SK-N-DZ (cell line): ENCODE data around the gene WDR11.
"Not testable (repeated sequence)": the region's sequence is repeated elsewhere in the genome, so short reads cannot be mapped to it uniquely, and the experiment has no call there.

Experiments used
- DNase-seq: peaks from one replicate; pipeline ENCODE4 v3.0.0-alpha.2; 2015; ENCODE audit warnings: low spot score

The WDR11 gene

DNA sequence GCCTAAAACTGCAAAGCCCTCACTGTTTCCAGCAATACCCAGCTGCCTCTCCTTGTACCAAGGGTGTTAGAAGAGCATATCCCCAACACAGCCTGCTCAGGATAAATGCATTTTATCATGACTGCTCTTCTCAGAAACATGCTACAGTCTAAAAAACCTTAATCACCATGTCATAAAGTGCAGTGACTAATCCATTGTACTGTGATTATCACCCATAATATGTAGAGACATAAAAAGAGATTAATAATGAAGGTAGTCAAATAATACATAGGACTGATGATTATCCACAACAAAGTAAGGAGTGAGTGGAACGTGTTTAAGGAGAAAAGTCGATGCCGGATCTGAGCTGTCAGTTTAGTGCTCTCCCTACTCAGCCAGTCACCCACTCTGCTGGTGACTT lies 12.2 kb upstream of the WDR11 start:
- DNase-seq: no peak

GRCh38 chr10:120841522-120842189 lies 9.5 kb upstream of the WDR11 start:
- no peak for DNase-seq

- no peak for DNase-seq
Measured at GRCh38 chr10:120854388-120854787, 3.2 kb downstream of the WDR11 start.

GRCh38 chr10:120861178-120861855 lies 10.2 kb downstream of the WDR11 start:
- no peak for DNase-seq

GRCh38 chr10:120873741-120874140 lies 22.6 kb downstream of the WDR11 start:
- no peak for DNase-seq

DNA sequence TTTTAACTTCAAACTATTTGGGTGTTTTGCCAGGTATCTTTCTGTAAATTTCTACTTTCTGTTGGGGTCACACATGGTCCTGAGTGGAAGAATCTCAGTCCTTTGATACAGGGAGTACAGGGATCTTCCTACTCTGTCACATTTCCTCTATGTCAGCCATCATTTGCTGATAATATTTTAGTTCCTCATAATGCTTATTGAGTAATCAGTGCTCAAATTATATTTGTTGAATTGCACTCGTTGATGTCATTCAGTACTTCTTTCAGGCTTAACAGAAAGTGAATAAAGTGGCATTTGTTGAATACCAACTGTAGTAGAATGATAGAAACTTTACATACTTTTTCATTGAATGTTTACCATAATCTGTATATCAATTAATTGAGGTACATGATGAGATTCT lies 31.9 kb downstream of the WDR11 start:
- no peak for DNase-seq

DNA sequence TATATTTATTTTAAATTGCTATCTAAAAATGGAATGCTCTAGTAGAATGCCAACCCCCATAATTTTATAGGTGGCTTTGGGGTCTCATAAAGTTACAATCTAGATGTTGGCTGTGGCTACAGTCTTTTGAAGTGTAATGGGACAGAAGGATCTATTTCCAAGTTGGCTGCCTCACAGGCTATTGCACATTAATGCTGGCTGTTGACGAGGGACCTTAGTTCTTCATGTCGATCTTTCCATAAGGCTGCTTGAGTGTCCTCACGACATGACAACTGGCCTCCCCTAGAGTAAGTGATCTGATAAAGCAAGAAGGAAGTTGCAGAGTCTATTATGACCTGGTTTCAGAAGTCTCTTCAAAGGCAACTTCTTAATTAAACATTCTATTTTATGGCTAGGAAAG lies 36.3 kb downstream of the WDR11 start:
- DNase-seq: no peak

DNA sequence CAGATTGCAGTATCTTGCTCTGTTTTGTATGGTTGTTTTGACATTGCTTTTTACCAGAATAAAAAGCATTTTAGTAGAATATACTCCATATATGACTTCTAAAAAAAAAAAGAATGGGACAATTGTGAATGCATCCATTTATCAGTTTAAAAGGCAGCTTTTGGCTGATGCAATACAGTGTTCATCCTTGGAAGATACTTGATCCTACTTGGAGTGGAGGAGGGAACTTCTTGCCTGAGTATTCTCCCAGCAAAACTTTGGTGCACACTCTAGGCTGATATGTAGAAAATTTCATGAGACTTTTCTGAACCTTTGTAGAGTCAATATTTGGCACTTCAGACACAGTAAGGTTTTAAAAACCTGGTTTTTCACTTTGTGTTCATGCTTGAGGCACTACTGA lies 40.2 kb downstream of the WDR11 start:
- DNase-seq: no peak

- no peak for DNase-seq
Measured at GRCh38 chr10:120894556-120894955, 43.4 kb downstream of the WDR11 start.

- DNase-seq: peak; percentile 10
Measured at GRCh38 chr10:120897343-120897742, 46.2 kb downstream of the WDR11 start.

DNA sequence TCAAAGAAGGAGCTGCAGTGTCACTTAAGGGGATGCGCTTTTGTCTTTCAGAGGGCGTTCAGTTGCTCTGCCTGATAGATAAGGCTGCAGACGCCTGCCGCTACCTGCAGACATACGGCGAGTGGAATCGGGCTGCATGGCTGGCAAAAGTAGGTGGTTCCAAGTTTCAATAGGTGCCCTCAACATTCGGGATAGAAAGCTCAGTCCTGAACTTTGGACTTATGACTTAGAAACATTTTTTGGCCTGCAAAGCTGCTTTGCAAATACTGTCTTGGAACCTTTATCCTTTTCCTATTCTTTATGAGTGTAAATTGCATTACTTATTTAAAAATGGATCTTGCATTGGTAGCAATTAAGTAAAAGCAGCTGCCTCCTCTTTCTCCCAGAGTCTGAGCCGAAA lies 54.1 kb downstream of the WDR11 start:
- no peak for DNase-seq

DNA sequence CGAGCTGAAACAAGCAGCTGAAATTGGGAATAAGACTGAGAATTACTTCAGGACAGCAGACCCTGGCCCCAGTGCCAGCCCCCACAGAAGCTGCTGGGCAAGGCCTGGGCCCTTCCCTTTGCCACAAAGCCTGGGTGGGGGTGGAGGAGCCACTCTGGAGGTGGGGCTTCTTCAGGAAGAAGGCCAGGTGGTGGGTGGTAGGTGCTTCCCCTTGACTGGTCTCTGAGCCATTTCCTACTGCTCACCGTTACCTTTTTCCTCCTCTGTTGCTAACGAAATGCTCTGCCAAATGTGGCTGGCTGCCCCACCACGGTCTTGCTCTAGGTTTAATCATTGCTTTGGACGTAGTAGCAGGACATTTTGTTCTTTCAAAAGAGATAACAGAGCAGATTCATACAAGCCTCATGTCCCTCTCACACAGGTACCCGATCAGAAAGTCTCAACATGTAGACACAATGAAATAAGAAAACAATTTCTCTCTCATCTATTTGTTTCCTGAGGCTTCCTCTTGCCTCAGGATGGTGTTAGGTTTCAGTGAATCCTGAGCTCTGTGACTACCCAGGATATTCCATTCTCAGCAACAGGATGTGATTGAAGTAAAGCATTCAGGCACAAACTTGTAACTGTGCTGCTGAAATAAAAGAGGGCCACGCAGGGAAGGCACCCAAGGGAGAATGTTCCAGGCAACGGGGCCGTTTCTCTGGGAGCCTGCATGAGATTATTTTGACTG lies 66.5 kb downstream of the WDR11 start:
- no peak for DNase-seq

- not testable (repeated sequence) for DNase-seq
Measured at GRCh38 chr10:120923886-120924285, 72.7 kb downstream of the WDR11 start.

GRCh38 chr10:120926611-120927010 lies 75.4 kb downstream of the WDR11 start:
- no peak for DNase-seq

DNA sequence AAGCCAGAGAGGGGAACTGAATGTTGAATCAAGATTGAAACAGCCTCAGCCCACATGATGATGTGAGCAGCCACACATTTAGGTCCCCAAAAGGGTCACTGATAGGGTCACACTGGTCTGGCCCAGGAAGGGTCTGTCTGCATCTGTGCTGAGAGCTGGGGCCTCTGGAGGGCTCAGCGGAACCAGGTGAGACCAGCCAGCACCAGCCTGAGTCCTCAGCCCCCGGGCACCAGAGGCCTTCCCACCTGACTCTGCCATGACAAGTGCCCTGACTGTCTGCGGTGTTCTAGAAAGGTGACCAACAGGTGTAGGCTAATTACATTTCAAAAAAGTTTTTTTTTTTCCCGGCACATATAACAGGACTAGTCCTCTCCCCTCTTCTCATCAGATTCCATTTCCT lies 76.2 kb downstream of the WDR11 start:
- no peak for DNase-seq

- no peak for DNase-seq
Measured at GRCh38 chr10:120929166-120929565, 78.0 kb downstream of the WDR11 start.

- DNase-seq: no peak
Measured at GRCh38 chr10:120931423-120931822, 80.3 kb downstream of the WDR11 start.

- DNase-seq: no peak
Measured at GRCh38 chr10:120931999-120932398, 80.8 kb downstream of the WDR11 start.

DNA sequence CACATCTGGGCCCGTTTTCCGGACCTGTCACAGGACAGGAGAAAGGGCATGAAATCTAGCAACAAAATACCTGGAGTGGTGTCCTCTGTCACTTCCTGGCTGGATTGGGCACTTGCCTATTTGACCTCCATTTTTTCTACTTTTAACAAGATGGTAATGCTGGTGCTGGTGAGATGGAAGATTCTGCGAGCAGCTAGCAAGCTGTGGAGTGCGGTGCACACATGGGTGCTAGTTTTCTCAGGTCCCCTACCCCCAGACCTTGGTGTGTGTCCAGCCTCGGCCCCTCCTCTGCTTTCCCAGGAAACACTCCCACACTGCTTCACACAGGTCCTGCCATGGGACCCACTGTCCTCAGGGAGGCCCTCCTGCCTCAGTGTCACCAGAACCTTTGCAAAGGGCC lies 87.7 kb downstream of the WDR11 start:
- no peak for DNase-seq

DNA sequence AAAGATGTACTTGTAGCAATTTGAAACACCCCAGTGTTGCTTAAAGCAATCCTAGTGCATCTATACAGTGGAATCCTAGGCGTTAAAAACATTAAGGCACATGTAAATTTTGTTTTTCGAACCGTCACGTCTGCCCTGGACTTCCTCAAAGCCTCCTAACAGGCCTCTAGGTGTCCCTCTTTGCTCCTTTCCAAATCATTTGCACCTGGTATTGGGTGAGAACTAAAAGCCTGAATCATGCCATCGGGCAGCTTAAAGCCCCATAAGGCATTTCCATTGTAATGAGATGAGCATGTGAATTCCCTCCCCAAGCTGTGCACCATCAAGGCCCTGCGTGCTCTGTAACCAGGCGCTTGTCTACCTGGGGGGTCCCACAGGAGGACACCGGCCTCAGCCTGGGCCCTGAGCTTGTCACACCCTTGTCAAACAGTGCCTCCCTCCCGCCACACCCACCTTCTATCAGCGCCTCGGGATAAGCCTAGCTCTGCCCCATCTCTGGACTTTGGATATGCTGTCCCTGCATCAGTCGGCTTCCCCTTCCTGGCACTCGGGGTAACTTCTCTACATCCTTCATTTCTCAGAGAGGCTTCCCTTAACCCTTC lies 89.2 kb downstream of the WDR11 start:
- DNase-seq: no peak

- DNase-seq: no peak
Measured at GRCh38 chr10:120941501-120941900, 90.3 kb downstream of the WDR11 start.

DNA sequence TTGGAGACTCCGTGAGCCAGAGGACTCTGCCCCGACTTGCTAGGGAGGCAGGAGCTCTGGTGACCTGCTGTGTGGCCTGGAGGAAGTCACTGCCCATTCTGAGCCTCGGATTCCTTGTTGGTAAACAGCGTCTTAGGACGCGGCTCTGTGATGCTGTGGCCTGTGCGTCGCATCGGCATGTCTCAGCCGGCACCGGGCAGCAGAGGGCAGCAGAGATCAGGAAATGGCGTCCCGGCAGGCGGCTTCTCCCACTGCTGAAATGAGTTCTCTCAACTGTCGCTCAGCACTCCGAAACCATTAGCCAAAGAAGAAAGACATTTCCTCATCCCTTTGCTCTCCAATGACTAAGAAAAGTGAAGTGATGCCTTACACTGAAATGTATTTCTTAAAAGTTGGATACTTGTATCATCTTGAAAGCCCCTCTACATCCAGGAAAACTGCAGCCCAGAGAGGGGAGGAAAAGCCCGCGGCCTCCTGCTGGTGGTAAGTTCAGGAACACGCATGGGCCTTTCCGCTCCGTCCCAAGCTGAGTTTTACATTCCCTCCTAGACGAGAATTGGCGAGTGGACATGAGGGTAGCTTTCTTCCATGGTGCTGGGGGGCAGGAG lies 91.7 kb downstream of the WDR11 start:
- DNase-seq: peak; percentile 79
